NCI-H2171 treated with DMSO at 0.1 percent for 48 hours (cell line): Measurements from ENCODE around the gene GAB2.

Experiments used
- DNase-seq: peaks from one replicate; lab custom pipeline; 2025; lab: John Stamatoyannopoulos, UW

The GAB2 gene

GRCh38 chr11:78427615-78428265 is 10.1 kb upstream of the GAB2 start:
- DNase-seq = peak; percentile 16

GRCh38 chr11:78426845-78427244 is 9.2 kb upstream of the GAB2 start:
- no peak for DNase-seq

GRCh38 chr11:78425399-78426070 is 7.9 kb upstream of the GAB2 start:
- no peak for DNase-seq

GRCh38 chr11:78424334-78425270 is 7.0 kb upstream of the GAB2 start:
- DNase-seq = no peak

GRCh38 chr11:78423241-78423640 is 5.6 kb upstream of the GAB2 start:
- DNase-seq = no peak

GRCh38 chr11:78420796-78421209 is 3.2 kb upstream of the GAB2 start:
- no peak for DNase-seq

GRCh38 chr11:78420255-78420764 is 2.7 kb upstream of the GAB2 start:
- peak; percentile 38 for DNase-seq

- DNase-seq = no peak
Measured at GRCh38 chr11:78419327-78419726, 1.7 kb upstream of the GAB2 start.

- DNase-seq = no peak
Measured at GRCh38 chr11:78418584-78419211, 1.1 kb upstream of the GAB2 start.

- DNase-seq = peak; percentile 85
Measured at GRCh38 chr11:78417888-78418583, 416 bp upstream of the GAB2 start.

GRCh38 chr11:78416285-78417174 is 1.1 kb downstream of the GAB2 start:
- DNase-seq = peak; percentile 87

- DNase-seq = no peak
Measured at GRCh38 chr11:78415338-78415737, 2.3 kb downstream of the GAB2 start.

GRCh38 chr11:78414321-78415051 is 3.1 kb downstream of the GAB2 start:
- peak; percentile 28 for DNase-seq

GRCh38 chr11:78408619-78409018 is 9.0 kb downstream of the GAB2 start:
- DNase-seq = no peak

GRCh38 chr11:78406568-78407196 is 10.9 kb downstream of the GAB2 start:
- peak; percentile 42 for DNase-seq

GRCh38 chr11:78405805-78406204 is 11.8 kb downstream of the GAB2 start:
- no peak for DNase-seq

GRCh38 chr11:78403781-78404180 is 13.8 kb downstream of the GAB2 start:
- DNase-seq = no peak

GRCh38 chr11:78402847-78403246 is 14.8 kb downstream of the GAB2 start:
- no peak for DNase-seq

GRCh38 chr11:78400702-78401101 is 16.9 kb downstream of the GAB2 start:
- peak; percentile 27 for DNase-seq
